ENCODE data around the gene SPATA13.

SPATA13 gene

DNA sequence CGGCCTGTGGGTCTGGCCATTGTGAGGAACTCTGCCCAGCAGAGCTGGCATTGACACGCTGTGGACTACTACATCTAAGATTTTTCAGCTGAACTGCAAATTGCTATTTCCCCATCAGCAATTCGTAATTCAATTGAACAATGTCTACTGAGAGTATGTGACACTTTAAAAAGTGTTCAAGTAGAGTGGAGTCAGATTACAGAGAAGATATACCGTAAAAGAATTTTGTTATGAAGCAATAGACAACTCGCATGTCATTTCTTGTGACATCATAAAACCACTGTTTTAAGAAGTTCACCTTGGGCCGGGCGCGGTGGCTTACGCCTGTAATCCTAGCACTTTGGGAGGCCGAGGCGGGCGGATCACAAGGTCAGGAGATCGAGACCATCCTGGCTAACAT lies 116.3 kb downstream of the SPATA13 start:
- Histone ChIP-seq H3K9ac (ENCODE audit: low read depth, low read length) (no peak overlapping the region), H3K9me3 (ENCODE audit: control insufficient read depth, insufficient read depth, low read length) (no peaks in the 10 kb centered on the region), H3K4me1 (ENCODE audit: insufficient read depth, low read length) (no peaks in the 10 kb centered on the region), H3K36me3 (ENCODE audit: insufficient read depth, low read length) (no peaks in the 10 kb centered on the region)

DNA sequence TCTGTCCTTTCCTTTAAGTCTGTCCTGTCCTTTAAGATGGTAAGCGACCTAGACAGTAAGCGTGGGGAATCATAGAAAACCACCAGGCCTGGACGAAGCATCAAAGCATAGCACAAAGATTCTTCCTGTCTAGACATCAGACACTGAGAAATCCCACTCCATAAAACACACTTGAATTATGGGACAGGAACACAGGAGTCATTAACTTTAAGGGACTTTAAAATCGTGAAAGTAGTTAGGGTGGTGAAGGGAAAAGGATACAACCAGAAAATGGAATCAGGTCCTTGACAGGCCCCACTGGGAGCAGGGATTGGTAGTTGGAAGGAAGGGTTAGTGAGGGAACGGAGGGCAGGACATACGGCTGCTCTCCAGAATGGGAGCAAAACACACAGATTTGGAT lies 117.2 kb downstream of the SPATA13 start:
- no peaks in the 10 kb centered on the region for H3K9me3 ChIP-seq (ENCODE audit: control insufficient read depth, insufficient read depth, low read length)
- no peaks in the 10 kb centered on the region for H3K4me1 ChIP-seq (ENCODE audit: insufficient read depth, low read length)

DNA sequence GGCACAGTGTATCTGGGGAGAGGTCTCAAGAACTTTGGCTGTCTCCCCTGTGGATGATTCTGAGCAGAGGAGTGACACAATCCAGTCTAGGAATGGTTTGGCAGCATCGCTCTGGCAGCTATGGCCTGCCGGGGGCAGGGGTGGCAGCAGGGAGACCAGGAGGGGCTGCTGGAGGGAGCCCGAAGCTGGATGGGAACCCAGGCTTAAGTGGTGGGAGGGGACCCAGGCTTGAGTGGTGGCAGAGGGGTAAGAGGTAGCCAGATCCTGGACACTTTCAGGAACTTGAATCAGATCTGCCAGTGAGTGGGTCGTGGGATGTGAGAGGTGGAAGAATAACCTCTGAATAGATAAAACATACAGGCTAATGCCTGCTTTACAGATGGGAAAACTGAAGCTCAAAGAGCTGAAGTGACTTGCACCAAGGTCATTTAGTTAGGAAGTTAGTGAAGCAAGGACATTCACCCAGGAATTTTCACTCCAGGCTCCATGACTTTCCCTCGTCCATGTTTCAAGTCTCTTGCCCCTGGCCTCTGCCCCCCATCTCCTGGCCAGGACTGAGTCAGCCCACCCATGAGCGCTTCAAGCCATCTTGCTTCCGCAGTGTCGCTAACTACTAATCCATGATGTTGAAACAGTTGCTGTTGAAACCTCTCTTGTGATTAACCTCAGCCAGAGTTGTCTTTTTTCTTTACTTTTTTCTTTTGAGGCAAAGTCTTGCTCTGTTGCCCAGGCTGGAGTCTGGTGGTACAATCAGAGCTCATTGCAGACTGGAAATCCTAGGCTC lies 119.0 kb downstream of the SPATA13 start:
- Histone ChIP-seq H3K4me1 (ENCODE audit: insufficient read depth, low read length) (no peaks in the 10 kb centered on the region), H3K36me3 (ENCODE audit: insufficient read depth, low read length) (no peaks in the 10 kb centered on the region), H3K9me3 (ENCODE audit: control insufficient read depth, insufficient read depth, low read length) (no peaks in the 10 kb centered on the region), H3K9ac (ENCODE audit: low read depth, low read length) (no peak overlapping the region)

More for the DNA sequence above, 117.2 kb downstream of the SPATA13 start:
- Histone ChIP-seq H3K9ac (ENCODE audit: low read depth, low read length) (no peak overlapping the region), H3K36me3 (ENCODE audit: insufficient read depth, low read length) (no peaks in the 10 kb centered on the region)

DNA sequence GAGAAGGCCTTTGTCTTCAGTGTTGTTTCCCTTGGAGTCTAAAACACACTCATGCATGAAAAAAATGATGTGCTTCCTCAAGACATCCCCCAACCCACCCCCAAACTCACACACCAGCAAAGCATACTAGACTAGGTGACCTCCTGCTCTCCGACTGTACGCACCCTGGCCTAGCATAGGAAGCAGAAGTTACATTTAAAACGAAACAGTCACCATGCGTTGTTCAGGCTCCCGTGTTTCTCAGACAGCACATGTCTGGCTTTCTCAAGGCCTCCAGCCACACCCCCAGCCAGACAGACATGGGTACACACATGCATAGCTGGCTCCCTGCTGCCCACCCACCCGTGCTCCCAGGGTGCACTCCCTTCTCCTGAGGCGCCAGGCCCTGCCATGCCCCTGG lies 120.2 kb downstream of the SPATA13 start:
- no peaks in the 10 kb centered on the region for H3K36me3 ChIP-seq (ENCODE audit: insufficient read depth, low read length)
- no peaks in the 10 kb centered on the region for H3K9me3 ChIP-seq (ENCODE audit: control insufficient read depth, insufficient read depth, low read length)
- H3K9ac ChIP-seq (ENCODE audit: low read depth, low read length) = no peak overlapping the region
- no peaks in the 10 kb centered on the region for H3K4me1 ChIP-seq (ENCODE audit: insufficient read depth, low read length)

DNA sequence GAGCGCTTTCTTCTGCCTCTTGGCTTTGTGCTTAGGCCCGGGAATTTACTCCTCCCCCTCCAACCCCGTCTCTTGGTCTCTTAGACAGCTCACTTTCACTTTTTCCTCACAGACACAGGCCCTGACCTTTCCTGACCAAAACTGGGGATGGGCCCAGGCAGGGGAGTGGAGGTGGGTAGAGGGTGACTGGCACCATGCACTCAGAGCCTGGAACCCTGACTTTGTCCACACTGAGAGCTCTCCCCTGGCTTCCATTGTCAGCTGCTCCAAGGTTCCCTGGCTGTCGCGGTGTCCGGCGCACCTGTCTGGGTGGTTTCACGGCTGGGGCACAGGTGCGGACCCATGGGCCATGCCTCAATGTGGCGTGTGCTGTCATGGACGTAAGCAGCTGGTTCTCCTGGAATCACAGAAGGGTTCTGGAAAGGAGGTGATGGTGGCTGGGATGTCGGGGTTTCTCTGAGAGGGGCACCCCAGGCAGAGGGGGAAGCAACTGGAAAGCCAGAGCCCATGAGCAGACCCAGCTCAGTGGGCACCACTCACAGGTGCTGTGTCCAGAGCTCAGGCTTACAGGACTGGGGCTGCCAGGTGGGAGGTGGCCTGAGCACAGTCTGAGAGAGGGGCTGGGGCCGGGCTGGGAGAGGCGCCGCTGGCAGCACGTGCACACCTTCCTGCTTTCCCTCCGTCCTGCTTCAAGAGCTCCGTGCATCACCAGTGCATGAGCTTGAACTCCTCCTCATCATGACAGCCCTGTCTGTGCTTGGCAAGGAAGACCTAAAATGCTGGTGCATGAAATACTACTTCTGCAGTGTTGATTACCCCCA lies 120.9 kb downstream of the SPATA13 start:
- Histone ChIP-seq H3K36me3 (ENCODE audit: insufficient read depth, low read length) (no peaks in the 10 kb centered on the region; the same call in 1 of the 2 replicates), H3K9ac (ENCODE audit: low read depth, low read length) (no peak overlapping the region), H3K4me1 (ENCODE audit: insufficient read depth, low read length) (no peaks in the 10 kb centered on the region), H3K9me3 (ENCODE audit: control insufficient read depth, insufficient read depth, low read length) (no peaks in the 10 kb centered on the region)

DNA sequence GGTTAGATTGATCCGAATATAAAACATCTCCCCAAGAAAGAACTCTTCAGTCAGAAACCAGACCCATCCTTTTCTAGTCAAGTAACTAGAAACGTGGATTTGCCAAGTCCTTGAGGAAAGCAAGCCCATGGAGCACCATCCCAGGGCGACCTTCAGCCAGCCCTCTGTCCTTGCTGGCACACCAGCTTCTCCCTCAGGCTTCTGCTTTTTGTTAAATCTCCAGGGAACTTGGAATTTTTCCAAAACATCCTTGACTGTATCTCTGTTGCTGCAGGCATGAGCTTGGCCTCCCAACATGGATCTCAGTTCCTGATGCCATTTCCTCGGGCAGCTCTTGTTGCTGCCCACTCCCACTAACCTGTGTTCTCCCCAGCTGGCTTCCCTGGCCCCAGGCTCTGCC lies 121.7 kb downstream of the SPATA13 start:
- no peaks in the 10 kb centered on the region for H3K4me1 ChIP-seq (ENCODE audit: insufficient read depth, low read length)
- no peak overlapping the region for H3K9ac ChIP-seq (ENCODE audit: low read depth, low read length)
- H3K9me3 ChIP-seq (ENCODE audit: control insufficient read depth, insufficient read depth, low read length) = no peaks in the 10 kb centered on the region
- no peaks in the 10 kb centered on the region; the same call in 1 of the 2 replicates for H3K36me3 ChIP-seq (ENCODE audit: insufficient read depth, low read length)

DNA sequence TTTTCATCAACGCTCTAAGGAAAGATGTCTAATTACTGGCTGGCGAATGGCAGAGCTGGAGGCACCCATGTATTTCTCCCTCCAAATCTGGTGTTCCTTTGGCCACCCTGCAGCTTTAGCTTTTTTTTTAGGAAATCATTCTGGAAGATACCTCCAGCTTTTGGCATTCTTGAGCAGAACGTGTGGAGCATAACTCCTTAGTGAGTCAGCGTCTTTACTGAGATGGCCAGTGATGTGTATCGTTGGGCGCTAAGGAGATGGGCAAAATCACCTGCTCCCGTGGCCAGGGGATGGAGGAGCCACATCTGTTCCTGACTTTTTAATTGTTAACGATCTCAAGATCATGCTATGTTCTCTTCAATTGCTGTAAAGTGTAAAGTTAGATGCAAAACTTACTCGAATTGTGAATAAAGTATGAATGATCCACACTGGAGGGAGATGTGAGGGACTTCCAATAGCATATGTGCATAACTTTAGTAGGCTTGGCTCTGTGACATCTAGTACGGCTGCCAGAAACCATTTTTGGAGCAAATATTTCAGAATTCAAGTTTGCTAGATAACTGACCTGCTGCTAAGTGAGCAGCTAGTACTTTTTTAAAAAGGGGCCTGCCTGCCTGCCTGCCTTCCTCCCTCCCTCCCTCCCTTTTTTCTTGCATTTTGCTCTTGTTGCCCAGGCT lies 124.5 kb downstream of the SPATA13 start:
- no peak overlapping the region for H3K9ac ChIP-seq (ENCODE audit: low read depth, low read length)
- no peaks in the 10 kb centered on the region for H3K4me1 ChIP-seq (ENCODE audit: insufficient read depth, low read length)
- peaks cover 3% of the 10 kb centered on the region for H3K36me3 ChIP-seq (ENCODE audit: insufficient read depth, low read length)
- H3K9me3 ChIP-seq (ENCODE audit: control insufficient read depth, insufficient read depth, low read length) = no peaks in the 10 kb centered on the region

DNA sequence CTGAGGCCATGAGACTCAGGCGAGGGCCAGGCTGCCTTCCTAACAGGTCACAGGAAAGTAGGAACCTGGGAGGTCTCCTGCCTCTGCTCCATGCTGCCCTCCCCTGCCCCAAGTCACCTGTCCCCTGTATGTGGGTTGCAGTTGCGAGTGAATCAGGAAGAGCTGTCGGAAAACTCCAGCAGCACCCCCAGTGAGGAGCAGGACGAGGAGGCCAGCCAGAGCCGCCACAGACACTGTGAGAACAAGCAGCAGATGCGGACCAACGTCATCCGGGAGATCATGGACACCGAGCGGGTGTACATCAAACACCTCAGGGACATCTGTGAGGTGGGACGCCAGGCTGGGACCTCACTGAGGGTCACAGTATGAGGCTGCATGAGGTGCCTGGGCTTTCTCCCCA lies 126.1 kb downstream of the SPATA13 start:
- H3K9me3 ChIP-seq (ENCODE audit: control insufficient read depth, insufficient read depth, low read length) = no peaks in the 10 kb centered on the region
- H3K9ac ChIP-seq (ENCODE audit: low read depth, low read length) = no peak overlapping the region
- H3K4me1 ChIP-seq (ENCODE audit: insufficient read depth, low read length) = no peaks in the 10 kb centered on the region
- H3K36me3 ChIP-seq (ENCODE audit: insufficient read depth, low read length) = peaks cover 3% of the 10 kb centered on the region

- Histone ChIP-seq H3K36me3 (ENCODE audit: insufficient read depth, low read length) (peaks cover 3% of the 10 kb centered on the region), H3K4me1 (ENCODE audit: insufficient read depth, low read length) (no peaks in the 10 kb centered on the region), H3K9ac (ENCODE audit: low read depth, low read length) (no peak overlapping the region), H3K9me3 (ENCODE audit: control insufficient read depth, insufficient read depth, low read length) (no peaks in the 10 kb centered on the region)
Measured at GRCh38 chr13:24287748-24288287, 127.3 kb downstream of the SPATA13 start.

- Histone ChIP-seq H3K9ac (ENCODE audit: low read depth, low read length) (no peak overlapping the region), H3K36me3 (ENCODE audit: insufficient read depth, low read length) (peaks cover 3% of the 10 kb centered on the region)
Measured at GRCh38 chr13:24288870-24289269, 128.3 kb downstream of the SPATA13 start.

DNA sequence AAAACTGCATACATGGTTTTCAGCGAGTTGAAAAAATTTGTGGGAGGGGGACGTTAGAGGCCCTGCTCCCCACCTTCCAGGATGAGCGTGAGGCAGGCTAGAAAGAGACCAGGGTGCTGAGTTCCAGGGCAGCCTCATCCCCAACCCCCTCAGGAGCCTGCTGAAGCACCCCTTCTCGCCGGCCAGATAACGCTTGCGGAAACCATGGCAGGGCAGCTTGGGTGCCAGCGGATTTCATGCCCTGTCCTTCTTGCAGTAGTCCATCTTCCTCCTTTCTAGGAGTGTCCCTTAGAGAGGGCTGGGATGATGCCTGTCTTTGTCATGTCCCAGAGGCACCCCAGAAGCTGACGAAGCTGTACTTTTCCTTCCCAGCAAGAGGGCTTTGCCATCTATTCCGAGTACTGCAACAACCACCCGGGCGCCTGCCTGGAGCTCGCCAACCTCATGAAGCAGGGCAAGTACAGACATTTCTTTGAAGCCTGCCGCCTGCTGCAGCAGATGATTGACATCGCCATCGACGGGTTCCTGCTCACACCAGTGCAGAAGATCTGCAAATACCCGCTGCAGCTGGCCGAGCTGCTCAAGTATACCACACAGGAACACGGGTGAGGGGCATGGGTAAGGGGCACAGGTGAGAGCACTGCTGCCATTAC lies 129.9 kb downstream of the SPATA13 start:
- Histone ChIP-seq H3K4me1 (ENCODE audit: insufficient read depth, low read length) (no peaks in the 10 kb centered on the region), H3K36me3 (ENCODE audit: insufficient read depth, low read length) (peaks cover 6% of the 10 kb centered on the region), H3K9me3 (ENCODE audit: control insufficient read depth, insufficient read depth, low read length) (no peaks in the 10 kb centered on the region), H3K9ac (ENCODE audit: low read depth, low read length) (no peak overlapping the region)

More at GRCh38 chr13:24288870-24289269, 128.3 kb downstream of the SPATA13 start:
- H3K4me1 ChIP-seq (ENCODE audit: insufficient read depth, low read length) = no peaks in the 10 kb centered on the region
- H3K9me3 ChIP-seq (ENCODE audit: control insufficient read depth, insufficient read depth, low read length) = no peaks in the 10 kb centered on the region

- Histone ChIP-seq H3K4me1 (ENCODE audit: insufficient read depth, low read length) (no peaks in the 10 kb centered on the region), H3K9me3 (ENCODE audit: control insufficient read depth, insufficient read depth, low read length) (no peaks in the 10 kb centered on the region), H3K9ac (ENCODE audit: low read depth, low read length) (no peak overlapping the region), H3K36me3 (ENCODE audit: insufficient read depth, low read length) (peaks cover 20% of the 10 kb centered on the region)
Measured at GRCh38 chr13:24292481-24292880, 132.0 kb downstream of the SPATA13 start.

- no peaks in the 10 kb centered on the region for H3K4me1 ChIP-seq (ENCODE audit: insufficient read depth, low read length)
- H3K9me3 ChIP-seq (ENCODE audit: control insufficient read depth, insufficient read depth, low read length) = no peaks in the 10 kb centered on the region
- H3K9ac ChIP-seq (ENCODE audit: low read depth, low read length) = no peak overlapping the region
- peaks cover 29% of the 10 kb centered on the region for H3K36me3 ChIP-seq (ENCODE audit: insufficient read depth, low read length)
Measured at GRCh38 chr13:24293746-24294145, 133.2 kb downstream of the SPATA13 start.
